HG02678 (cell line): Measurements from ENCODE around the gene HGFAC.

Experiments
- ATAC-seq: cut with Tn5 transposase; IDR thresholded peaks from one replicate; pipeline ENCODE4 v1.9.1; 2021; ENCODE audit warnings: mild to moderate bottlenecking, moderate library complexity; ENCODE audit not compliant: unreplicated experiment

HGFAC gene

DNA sequence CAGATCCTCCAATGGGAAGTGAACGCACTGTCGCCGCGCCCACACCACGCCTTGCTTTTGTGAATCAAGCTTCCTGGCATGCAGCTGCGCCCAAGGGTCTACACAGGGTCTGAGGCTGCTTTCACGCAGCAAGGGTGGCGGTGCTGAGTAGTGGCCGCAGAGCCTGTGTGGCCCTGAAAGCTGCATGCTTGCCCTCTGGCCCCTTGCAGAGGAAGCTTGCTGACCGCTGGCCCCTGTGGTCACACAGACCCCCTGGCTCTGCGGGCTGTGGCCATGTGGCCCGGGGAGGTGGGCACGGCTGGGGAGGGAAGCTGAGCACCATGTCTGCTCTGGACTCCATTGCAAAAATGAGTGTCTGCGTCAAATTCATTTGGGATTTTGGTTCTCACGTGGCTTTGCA is 30.1 kb downstream of the HGFAC start:
- no peak for ATAC-seq

GRCh38 chr4:3472411-3473141 is 30.8 kb downstream of the HGFAC start:
- ATAC-seq: no peak

DNA sequence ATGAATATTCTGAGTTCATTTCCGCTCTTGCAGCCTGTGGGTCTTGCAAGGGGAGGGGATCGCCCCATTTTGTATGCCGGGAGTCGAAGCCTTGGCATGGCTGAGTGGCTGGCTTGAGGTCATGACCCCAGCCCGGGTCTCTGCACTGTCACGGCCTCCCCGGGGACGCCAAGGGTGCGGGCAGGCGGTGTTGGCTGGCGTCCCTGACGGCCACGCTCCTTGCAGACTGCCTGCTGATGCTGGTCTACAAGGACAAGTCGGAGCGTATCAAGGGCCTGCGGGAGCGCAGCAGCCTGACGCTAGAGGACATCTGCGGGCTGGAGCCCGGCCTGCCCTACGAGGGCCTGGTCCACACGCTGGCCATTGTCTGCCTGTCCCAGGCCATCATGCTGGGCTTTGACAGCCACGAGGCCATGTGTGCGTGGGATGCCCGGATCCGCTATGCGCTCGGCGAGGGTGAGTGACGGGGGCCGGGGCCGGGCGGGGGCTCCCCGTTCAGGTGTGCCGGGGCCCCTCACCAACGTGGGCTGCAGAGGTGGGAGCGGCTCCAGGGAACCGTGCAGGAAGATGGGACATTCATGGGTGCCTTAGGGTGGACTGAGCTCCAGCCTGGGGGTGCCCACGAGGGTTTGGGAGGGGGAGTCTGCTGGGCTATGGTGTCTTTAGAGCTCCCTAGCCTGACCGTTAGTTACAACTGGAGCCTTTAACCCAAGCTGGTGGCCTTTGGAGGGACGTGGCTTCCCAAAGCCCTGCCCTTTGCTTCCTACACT is 31.6 kb downstream of the HGFAC start:
- no peak for ATAC-seq

- ATAC-seq: no peak
Observed at GRCh38 chr4:3473996-3474765, 32.4 kb downstream of the HGFAC start.

- no peak for ATAC-seq
Observed at GRCh38 chr4:3475041-3475712, 33.4 kb downstream of the HGFAC start.

DNA sequence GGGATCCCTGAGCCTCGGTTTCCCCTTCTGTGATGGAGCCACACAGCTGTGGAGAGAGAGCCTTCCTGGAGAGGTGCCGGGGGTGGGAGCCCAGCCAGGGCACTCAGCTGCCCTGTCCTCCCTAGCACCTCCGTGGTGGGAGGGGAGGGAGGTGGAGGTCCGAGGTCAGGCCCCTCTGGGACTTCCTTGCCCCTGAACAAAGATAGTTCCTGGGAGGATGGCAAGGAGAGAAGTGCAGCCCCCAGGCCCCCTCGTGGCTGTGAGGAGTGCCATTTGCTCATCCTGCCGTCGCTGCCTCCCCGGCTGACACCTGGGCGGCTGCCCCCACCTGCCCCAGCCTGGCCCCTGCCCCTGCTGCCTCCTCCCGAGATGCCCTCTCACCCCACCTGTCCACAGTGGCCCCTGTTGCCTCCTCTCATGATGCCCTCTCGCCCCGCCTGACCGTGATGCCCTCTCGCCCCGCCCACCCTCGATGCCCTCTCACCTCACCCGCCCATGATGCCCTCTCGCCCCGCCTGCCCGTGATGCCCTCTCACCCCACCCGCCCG is 34.0 kb downstream of the HGFAC start:
- no peak for ATAC-seq

DNA sequence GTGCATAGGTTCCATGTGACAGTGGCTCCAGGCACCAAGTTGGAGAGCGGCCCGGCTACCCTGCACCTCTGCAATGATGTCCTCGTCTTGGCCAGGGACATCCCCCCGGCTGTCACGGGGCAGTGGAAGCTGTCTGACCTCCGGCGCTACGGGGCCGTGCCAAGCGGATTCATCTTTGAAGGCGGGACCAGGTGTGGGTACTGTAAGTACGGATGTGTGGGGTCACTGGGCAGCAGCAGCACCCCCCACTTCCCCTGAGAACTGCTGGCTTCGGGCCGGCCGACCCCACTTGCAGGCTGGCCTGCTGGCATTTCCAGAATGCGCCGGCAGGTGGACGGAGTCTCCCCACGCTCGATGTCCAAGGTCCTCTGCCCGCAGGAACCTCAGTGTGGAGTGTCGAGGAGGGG is 34.6 kb downstream of the HGFAC start:
- ATAC-seq: no peak

- no peak for ATAC-seq
Observed at GRCh38 chr4:3476936-3477749, 35.4 kb downstream of the HGFAC start.

- no peak for ATAC-seq
Observed at GRCh38 chr4:3477750-3478430, 36.1 kb downstream of the HGFAC start.

DNA sequence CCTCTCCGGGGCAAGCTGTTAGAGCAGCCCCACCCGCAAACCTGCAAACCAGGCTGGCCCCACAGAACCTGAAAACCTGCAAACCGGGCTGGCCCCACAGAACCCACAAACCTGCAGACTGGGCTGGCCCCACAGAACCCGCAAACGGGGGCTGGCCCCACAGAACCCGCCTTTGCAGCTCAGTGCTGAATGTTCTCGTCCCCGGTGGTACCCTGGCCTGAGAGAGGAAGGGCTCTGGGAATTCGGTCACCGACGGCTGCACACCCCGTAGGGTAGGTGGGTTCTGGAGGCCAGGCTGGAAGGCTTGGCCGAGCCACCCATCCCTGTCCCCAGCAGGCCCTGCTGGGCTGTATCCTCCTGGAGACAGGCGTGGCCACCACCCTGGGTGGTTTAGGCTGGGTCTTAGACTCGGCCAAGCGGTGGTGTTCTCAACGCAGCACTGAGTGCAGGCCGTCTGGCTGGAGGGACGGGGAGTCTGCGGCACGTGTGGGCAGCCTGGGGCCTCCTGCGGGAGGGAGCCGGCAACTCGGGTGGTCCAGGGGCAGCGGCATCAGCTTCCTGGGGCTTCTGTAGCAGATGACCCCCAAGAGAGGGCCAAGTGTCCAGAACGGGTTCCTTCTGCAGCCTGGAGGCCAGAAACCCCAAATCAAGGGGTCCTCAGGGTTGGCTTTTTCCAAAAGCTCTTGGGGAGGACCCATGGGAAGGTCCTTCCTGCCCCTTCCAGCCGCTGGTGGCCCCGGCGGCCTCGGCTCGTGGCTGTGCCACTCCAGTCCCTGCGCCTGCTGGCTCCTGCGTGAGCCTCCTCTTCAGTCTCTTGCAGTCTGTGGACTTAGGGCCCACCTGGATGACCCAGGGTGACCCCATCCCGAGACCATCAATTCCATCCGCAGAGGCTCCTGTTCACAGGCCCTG is 36.9 kb downstream of the HGFAC start:
- no peak for ATAC-seq

DNA sequence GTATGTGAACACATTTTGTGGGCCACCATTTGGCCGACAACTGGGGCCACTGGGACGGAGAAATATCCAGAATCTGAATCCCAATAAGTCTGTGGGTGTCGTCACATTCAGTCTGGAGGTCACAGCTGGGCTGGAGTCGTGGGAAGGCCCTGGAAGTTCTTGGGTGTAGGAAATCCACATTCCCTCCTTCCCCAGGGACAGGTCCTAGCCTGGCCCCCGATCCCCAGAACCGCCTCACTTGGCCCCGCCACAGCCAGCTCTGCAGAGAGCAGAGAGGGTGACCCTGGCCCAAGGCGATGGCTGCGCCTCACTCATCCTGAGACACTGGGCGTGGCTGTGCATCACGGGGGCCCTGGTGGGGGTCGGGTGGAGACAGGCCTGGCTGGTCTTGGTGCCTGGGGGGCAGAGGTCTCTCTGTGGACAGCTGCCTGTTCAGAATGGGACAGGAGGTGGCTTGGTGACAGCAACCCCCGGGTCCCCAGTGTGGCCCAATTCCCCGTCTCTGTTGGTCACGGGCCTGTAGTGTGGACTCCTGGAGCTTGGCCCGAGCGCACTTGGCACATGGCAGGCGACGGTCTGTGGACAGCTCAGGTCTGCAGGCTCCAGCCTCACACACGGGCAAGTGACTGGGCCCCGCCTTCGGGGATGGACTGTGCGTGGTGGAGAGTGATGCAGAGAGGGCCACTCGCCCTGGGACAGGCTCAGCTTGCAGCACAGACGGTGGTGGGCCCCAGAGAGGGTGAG is 37.8 kb downstream of the HGFAC start:
- no peak for ATAC-seq

DNA sequence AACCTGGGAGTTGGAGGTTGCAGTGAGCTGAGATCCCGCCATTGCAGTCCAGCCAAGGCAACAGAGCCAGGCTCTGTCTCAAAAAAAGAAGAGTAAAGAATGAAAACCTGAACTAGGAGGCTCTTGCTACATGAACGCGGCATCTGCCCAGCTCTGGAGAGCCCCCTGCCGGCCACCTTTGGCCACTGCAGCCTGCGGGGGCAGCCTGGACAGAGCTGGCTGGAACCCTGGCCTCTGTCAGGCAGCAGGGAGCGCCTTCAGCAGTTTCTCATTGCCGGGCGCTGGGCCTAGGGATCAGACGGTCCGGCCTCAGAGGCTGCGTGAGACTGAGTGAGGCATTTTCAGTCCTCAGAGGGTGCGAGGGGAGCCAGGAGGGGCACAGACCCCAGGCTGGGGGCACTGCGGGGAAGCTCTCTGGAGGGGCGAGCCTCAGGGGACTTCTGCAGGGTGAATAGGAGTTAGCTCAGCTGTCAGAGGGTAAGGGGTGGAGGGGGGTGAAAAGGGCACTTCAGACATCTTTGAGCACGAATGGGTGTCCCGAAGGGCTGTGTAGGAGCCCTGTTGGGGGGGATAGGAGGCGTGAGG is 38.9 kb downstream of the HGFAC start:
- ATAC-seq: no peak

- no peak for ATAC-seq
Observed at GRCh38 chr4:3481113-3481531, 39.4 kb downstream of the HGFAC start.

GRCh38 chr4:3481783-3482393 is 40.1 kb downstream of the HGFAC start:
- ATAC-seq: no peak

DNA sequence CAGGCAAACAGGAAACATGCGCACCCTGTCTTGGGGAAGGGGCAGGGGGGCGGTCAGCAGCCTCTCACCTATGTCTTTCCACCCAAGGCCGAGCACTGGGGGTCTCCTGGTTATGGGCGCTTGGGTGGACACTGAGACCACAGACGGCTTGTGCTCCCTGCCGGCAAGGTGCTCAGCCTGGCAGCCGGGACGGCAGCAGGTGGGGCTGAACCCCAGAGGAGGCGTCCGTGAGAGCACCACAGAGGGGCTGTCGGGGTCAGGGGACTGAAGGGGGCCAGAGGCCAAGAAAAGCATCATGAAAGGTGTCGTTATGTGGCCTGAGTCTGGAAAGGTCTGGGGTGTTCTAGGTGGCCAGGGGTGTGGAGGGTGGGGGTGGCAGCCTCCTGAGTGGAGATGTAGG is 40.9 kb downstream of the HGFAC start:
- ATAC-seq: no peak

GRCh38 chr4:3483471-3483921 is 41.7 kb downstream of the HGFAC start:
- no peak for ATAC-seq
